Breast epithelium (tissue), 4 donors: ENCODE data around the gene CCT2. TPM values are rescaled to one million over a fixed set of nuclear protein-coding genes. Genes with fewer than 3 reads are reported as not detected.

ENCODE experiments used
- DNase-seq, 2 donors: peaks; one replicate each; pipeline ENCODE4 v3.0.0-alpha.2; 2019; ENCODE audit warnings: low spot score in 2 of 2
- H3K27ac ChIP-seq, 2 donors: fragments of 200-600 bp; sonication (generic) in 1 of 2; one replicate each; pipeline ENCODE4 v1.5.1; 2016 to 2019; ENCODE audit warnings: mild to moderate bottlenecking in 1 of 2
- H3K27me3 ChIP-seq, 2 donors: fragments of 200-600 bp; sonication (generic) in 1 of 2; one replicate each; pipeline versions ENCODE4 v1.5.1 to v1.6.0; 2017 to 2019; ENCODE audit warnings: control low read depth in 1 of 2, mild to moderate bottlenecking in 1 of 2
- H3K36me3 ChIP-seq: fragments of 200-600 bp; one replicate; pipeline ENCODE4 v1.5.1; 2019
- H3K4me1 ChIP-seq, 2 donors: fragments of 200-600 bp; sonication (generic); one replicate each; pipeline ENCODE4 v1.5.1; 2016 to 2019; ENCODE audit warnings: control low read depth in 1 of 2
- H3K4me3 ChIP-seq, 3 donors: fragments of 200-600 bp; sonication (generic); 1 replicate in 2 of 3; 2 replicates in 1 of 3; pipeline ENCODE4 v1.5.1; 2016 to 2019; ENCODE audit warnings: mild to moderate bottlenecking in 3 of 3, moderate library complexity in 2 of 3
- H3K9me3 ChIP-seq, 2 donors: fragments of 200-600 bp; sonication (generic) in 1 of 2; one replicate each; pipeline ENCODE4 v1.5.1; 2016 to 2019; ENCODE audit warnings: control low read depth in 1 of 2
- CTCF ChIP-seq, 3 donors: fragments of 450-650 bp; IDR thresholded peaks; one replicate each; pipeline ENCODE4 v1.5.1; 2016 to 2017; ENCODE audit warnings: antibody characterized with exemption in 3 of 3, mild to moderate bottlenecking in 3 of 3, moderate library complexity in 3 of 3
- POLR2A ChIP-seq: fragments of 450-650 bp; IDR thresholded peaks from one replicate; pipeline ENCODE4 v1.6.1; 2016; ENCODE audit warnings: antibody characterized with exemption, mild to moderate bottlenecking, moderate library complexity
- POLR2AphosphoS5 ChIP-seq, 3 donors: sonication (generic); formaldehyde crosslinking; IDR thresholded peaks; one replicate each; pipeline ENCODE4 v1.6.1; 2017; ENCODE audit warnings: antibody characterized with exemption in 3 of 3
- intact Hi-C: fragments of 100-400 bp; cut with DNase I; formaldehyde crosslinking; loops from one replicate; pipeline ENCODE4 v1.15.1; 2023; ENCODE audit warnings: low total_unique reads
- total RNA-seq, 3 donors: library from RNA; depleted of rRNA; stranded (reverse); fragments of >200 nt; gene quantifications; one replicate each; pipeline ENCODE4 v1.1.0, GENCODE V29; 2016

The CCT2 gene
- total RNA-seq, 3 donors from 2014 or later = 80.2 to 126 (median 123) TPM

GRCh38 chr12:69583203-69583602 lies 2.1 kb upstream of the CCT2 start:
- TF ChIP-seq CTCF (IDR thresholded peaks at IDR 0.05) = no peak
- no peak for TF ChIP-seq POLR2A
- TF ChIP-seq POLR2AphosphoS5 (IDR thresholded peaks at IDR 0.05) = no peak
- DNase-seq = no peak
- Histone ChIP-seq H3K4me3 (no peak overlapping the region), H3K27ac (no peak overlapping the region), H3K9me3 (no peaks in the 10 kb centered on the region), H3K4me1 (no peaks in the 10 kb centered on the region), H3K27me3 (no peaks in the 10 kb centered on the region), H3K36me3 (no peaks in the 10 kb centered on the region)
- intact Hi-C loops = no loop called here

- intact Hi-C loops = no loop called here
- TF ChIP-seq CTCF (IDR thresholded peaks at IDR 0.05) = no peak
- TF ChIP-seq POLR2AphosphoS5 (IDR thresholded peaks at IDR 0.05) = no peak
- TF ChIP-seq POLR2A = no peak
- Histone ChIP-seq H3K27ac (no peak overlapping the region), H3K4me1 (no peaks in the 10 kb centered on the region), H3K27me3 (no peaks in the 10 kb centered on the region), H3K4me3 (no peak overlapping the region), H3K36me3 (peaks cover 6% of the 10 kb centered on the region), H3K9me3 (no peaks in the 10 kb centered on the region)
- no peak for DNase-seq
Observed at GRCh38 chr12:69588527-69588926, 3.3 kb downstream of the CCT2 start.

- H3K27me3 ChIP-seq = no peaks in the 10 kb centered on the region
- peaks cover 8% of the 10 kb centered on the region for H3K36me3 ChIP-seq
- H3K9me3 ChIP-seq = no peaks in the 10 kb centered on the region
- no peak overlapping the region for H3K27ac ChIP-seq
- DNase-seq = no peak
- H3K4me3 ChIP-seq = no peak overlapping the region
- H3K4me1 ChIP-seq = no peaks in the 10 kb centered on the region
- TF ChIP-seq POLR2AphosphoS5 (IDR thresholded peaks at IDR 0.05) = no peak
- TF ChIP-seq CTCF (IDR thresholded peaks at IDR 0.05) = no peak
- no peak for TF ChIP-seq POLR2A
- intact Hi-C loops = no loop called here
Observed at GRCh38 chr12:69589082-69589481, 3.8 kb downstream of the CCT2 start.

GRCh38 chr12:69595689-69596088 lies 10.4 kb downstream of the CCT2 start:
- no peak for DNase-seq
- TF ChIP-seq POLR2AphosphoS5 (IDR thresholded peaks at IDR 0.05) (no peak), POLR2A (no peak)
- Histone ChIP-seq H3K27ac (no peak overlapping the region), H3K4me1 (no peaks in the 10 kb centered on the region), H3K9me3 (no peaks in the 10 kb centered on the region), H3K4me3 (no peak overlapping the region), H3K27me3 (no peaks in the 10 kb centered on the region), H3K36me3 (peaks cover 12% of the 10 kb centered on the region)
- intact Hi-C loops = no loop called here

- Histone ChIP-seq H3K9me3 (no peaks in the 10 kb centered on the region), H3K4me3 (no peak overlapping the region), H3K4me1 (no peaks in the 10 kb centered on the region), H3K27ac (no peak overlapping the region), H3K27me3 (no peaks in the 10 kb centered on the region), H3K36me3 (peaks cover 12% of the 10 kb centered on the region)
- no peak for DNase-seq
- no peak for TF ChIP-seq CTCF (IDR thresholded peaks at IDR 0.05)
- no peak for TF ChIP-seq POLR2AphosphoS5 (IDR thresholded peaks at IDR 0.05)
- no peak for TF ChIP-seq POLR2A
- intact Hi-C loops = no loop called here
Observed at GRCh38 chr12:69598174-69598753, 13.0 kb downstream of the CCT2 start.

- Histone ChIP-seq H3K27ac (no peak overlapping the region), H3K4me1 (no peaks in the 10 kb centered on the region), H3K9me3 (no peaks in the 10 kb centered on the region), H3K4me3 (no peak overlapping the region), H3K27me3 (no peaks in the 10 kb centered on the region), H3K36me3 (peaks cover 6% of the 10 kb centered on the region)
- intact Hi-C loops = no loop called here
- TF ChIP-seq CTCF (IDR thresholded peaks at IDR 0.05) (no peak), POLR2A (no peak), POLR2AphosphoS5 (IDR thresholded peaks at IDR 0.05) (no peak)
- no peak for DNase-seq
Observed at GRCh38 chr12:69600804-69601203, 15.5 kb downstream of the CCT2 start.
